GM19023 (cell line): ENCODE results near the gene TBXAS1.

Experiments used
- ATAC-seq: cut with Tn5 transposase; IDR thresholded peaks from one replicate; pipeline ENCODE4 v1.9.1; 2021; ENCODE audit warnings: mild to moderate bottlenecking, moderate library complexity; ENCODE audit not compliant: unreplicated experiment

The TBXAS1 gene

DNA sequence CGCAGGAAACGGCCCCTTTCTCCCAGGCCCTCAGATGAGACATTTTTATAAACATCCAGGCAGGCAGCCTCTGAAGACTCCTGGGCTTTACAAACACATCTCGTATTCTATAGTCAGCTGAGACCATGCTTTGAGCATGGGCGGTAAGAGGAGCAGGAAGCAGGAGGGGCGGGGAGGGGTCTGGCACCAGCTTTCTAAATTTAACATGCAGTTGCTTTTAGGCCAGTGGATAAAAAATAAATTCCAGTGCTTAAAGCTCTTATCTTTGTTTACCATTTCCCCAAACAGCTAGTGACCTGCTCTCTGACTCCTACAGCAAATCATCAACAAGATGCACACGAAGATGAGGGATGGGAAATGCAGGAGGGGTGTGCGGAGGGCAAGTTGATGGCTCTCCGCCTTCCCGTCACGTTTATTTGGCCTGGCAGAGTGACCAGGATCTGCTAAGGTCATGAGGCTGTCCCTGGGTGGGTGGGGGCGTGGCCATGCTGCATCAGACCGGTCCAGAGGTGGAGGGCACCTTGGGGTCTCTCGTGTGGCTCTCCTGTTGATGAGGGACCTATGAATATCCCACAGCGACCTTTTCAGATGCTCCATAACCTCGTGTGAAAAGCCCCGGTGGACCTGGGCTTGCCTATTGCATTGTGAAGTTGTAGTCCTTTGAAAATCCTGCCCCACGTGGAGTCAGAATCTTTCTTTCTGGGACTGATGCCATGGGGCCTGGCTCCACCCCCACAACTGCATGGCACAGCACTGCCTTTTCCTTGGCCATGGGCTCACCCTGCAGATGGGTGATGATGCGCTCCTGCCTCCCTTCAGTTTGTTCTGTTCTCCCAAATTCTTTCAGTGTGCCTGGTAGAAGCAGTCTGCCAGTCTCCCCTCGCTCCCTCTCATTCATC, 166.2 kb downstream of the TBXAS1 start:
- no peak for ATAC-seq

DNA sequence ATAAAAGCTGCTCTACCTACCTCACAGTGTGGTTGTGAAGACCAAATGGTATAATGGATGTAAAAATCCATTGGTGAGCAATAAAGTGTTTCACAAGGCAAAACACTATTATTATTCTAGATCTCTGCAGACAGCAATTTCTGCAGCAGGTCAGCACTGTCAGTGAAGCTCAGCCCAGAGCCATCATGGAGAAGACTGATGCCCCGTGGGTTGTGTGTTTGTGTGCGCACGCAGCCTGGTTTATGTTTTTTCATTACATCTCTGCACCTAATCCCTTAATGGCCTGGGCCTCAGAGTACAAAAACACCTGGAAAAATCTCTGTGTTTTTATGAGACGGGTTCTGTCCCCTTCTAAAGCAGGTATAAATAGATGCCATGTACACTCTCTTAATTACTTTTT, 169.5 kb downstream of the TBXAS1 start:
- ATAC-seq = no peak

DNA sequence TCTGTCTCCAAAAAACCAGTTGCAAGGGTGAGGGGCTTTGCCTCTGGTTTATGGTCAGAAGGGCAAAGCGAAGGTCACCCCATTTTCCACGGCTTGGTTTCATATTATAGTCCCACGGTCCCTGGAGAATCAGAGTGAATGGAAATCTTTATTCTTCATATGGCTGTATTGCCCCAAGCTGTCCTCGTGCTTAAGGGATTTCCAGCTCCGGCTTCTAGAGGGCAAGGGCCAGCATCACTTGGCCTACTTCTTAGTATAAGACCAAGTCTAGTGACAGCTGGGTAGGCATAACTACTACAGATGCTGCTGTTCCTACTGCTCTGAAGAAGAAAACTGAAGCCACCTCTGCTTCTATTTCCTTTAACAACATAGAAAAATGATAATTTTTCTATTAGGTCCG, 170.5 kb downstream of the TBXAS1 start:
- no peak for ATAC-seq

DNA sequence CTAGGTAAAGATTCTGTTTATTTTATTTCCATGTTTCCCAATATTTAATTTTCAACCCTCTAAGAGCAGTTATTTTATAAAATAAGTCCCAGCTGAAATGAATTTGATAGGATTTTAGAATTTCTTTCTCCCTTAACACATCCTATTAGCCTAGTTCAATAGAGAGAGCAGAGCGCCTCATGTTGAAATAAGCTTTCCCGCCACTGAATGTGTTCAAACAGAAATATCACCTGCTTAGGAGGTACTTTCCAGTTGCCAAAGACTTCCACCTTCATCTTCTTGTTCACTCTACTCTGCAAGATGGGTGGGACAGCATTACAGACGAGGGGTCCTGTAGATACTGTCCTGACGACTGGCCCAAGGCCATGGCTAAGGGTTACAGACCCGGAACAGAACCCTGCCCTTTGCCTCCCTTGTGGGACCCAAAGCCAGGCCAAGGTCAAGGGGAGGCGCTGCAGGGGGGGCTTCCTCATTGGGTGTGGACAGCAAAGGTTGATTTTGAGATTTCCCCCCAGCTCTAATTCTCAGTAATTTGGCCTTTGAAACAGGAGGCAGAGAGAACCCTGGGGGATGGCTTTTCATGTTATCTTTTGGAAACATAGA, 171.7 kb downstream of the TBXAS1 start:
- no peak for ATAC-seq

DNA sequence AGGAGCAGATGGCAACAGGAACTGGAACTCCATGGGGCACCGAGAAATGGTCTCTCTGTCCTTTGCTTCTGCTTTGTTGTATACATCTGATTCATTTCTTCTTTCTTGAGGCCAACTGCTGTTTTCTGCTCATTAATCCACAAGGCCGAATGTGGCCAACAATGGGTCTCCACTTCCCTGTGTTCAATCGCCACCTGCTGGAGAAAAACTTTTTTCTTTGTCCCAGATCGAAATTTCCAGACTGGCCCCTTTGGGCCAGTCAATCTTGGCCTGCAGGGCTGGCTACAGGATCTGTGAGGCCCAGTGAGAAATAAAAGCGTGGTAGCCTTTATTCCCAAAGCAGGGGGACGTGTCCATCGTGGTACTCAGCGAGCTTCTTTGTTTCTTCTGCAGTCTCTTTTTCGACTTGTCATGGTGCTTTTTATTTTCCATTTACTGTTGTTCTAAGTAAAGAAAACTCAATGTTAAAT, 174.9 kb downstream of the TBXAS1 start:
- ATAC-seq = no peak

DNA sequence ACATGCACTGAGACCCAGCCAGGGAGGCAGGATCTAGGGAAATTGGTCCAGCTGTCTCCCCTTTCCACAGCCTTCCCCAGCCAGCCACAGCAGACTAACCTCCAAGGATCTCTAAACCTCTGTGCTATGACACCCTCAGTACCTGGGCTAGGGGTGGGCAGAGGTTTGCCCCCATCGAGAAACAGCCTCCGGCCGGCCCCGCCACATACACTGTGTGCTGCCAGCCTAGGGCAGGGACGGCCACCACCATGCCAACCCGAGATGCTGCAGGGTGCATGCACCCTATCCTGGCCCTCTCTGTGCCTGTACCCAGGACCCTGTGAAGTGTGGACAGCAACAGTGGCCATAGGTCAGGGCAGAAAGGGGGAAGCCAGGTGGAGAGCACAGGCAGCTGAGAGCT, 175.6 kb downstream of the TBXAS1 start:
- no peak for ATAC-seq

DNA sequence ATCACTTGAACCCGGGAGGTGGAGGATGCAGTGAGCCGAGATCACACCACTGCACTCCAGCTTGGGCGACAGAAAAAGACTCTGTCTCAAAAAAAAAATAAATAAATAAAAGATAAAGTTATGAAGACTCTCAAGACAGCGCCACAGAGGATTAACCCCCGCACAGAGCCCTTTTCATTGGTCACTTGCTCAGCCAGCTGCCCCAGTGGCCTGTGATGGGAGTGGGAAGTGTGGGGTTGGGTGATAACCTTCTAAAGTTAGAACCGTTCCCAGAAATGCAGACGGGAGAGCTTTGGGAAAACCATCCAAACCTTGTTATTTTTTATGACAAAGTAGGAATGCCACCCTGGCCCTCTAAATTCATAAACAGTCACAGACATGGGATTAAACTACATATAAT, 176.3 kb downstream of the TBXAS1 start:
- no peak for ATAC-seq

DNA sequence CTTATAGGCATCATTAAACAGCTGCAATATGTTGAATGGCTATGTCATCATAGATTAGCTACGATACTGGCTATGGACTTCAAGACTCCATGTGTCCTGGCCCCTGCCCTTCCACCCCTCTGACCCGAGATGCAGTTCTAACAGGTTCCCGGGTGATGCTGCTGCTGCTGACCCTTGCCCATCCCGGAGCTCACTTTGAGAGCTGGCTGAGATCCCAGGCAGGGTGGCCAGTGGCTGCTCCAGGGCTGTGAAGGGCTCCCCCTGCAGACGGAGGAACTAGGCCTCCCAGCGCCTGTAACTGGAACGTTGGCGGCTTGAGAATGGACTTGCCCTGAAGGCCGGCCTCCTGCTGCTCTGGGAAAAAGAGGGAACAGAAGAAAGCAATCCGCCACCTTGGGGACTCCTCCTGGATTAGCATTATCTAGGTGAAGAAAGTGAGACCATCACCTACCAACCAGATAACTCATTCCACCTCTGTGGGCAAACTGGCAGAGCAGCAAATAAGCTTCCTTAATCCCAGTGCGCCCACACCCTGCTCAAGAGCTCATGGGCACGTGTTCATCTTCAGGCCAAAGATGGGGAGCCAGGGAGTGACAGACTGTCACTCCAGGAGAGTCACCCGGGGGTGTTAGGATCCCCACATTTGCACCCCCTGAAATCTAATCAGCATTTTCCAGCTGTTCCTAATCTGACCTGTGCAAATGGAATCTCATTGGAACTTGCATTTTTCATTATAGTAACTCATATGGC, 176.9 kb downstream of the TBXAS1 start:
- no peak for ATAC-seq

DNA sequence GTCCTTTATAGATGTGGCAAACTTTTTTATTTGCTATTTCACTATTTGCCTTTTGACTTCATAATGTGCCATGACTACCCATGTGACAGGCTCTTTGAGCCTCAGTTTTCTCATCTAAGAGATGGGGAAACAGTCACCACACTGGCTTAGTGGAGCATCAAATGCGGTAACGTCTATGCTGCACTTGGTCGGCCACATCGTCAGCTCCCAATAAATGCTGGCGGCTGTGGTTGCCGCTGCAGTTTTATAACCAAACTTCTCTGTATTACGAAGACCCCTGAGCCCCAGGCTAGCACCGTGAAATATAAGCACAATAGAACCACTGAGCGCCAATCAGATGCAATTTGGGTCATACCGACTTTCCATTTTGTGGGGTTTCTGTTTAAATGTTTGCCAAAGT, 177.5 kb downstream of the TBXAS1 start:
- ATAC-seq = no peak

DNA sequence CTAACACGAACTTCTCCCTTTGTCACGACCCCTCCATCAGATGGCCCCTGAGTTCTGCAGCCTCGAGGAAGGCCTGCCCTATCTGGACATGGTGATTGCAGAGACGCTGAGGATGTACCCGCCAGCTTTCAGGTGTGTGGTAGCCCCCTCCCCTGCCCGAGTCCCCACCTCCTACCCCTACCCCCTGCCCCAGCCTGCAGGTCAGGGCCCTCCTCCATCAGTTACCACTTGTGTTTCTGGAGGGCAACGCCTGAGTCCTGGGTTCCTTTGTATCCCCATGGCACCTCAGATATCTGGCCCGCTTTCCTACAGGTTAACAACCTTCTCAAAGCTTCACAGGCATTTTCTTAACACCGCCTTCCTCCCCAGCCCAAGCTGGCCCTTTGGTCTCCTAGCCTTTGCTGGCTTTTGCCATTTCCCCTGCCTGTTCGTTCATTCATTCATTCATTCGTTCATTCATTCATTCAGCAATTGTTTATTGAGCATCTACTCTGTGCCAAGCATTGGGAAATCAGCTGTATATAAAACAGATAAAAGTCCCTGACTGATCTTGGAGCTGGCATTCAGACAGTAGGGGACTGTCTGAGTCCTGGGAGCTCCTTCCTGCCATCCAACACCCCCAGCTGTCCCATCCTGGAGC, 178.1 kb downstream of the TBXAS1 start:
- ATAC-seq = no peak

DNA sequence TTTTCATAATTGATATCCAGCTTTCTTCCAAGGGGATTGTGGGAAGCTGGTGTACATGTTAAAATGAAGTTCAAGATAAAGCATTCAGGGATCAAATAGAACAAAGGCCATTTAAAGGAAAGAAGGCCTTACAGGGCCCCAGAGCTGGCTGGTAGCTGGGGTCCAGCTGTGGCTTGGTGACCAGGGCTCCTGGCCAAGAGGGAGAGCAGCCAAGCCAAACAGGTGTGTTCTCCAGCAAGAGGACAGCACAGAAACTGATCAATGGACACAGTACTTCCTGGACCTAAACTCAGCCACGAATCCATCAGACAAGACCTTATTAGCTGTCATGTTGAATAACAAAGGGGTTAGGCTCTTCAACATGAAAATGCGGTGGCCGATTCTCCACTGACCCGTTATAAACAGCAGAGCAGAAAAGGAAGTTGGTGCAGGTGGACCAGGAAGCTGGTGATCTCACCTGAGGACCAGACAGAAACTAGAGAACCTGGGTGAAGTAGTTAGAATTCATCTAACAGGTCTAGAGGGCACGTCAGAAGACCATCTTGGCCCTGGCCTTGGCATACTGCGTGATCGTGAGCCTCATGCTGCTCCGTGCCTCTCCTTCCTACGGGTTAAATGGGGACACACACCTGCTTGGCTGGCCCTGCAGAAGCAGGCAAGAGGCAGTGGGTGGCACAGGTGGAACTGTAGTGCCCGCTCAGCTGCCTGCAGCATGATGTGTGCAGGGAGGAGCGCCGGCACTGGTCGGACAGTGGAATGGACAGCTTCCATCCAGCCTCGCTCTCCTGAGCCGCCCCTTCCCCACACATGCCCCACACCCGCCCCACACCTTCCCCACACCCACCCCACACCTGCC, 179.9 kb downstream of the TBXAS1 start:
- ATAC-seq = no peak

DNA sequence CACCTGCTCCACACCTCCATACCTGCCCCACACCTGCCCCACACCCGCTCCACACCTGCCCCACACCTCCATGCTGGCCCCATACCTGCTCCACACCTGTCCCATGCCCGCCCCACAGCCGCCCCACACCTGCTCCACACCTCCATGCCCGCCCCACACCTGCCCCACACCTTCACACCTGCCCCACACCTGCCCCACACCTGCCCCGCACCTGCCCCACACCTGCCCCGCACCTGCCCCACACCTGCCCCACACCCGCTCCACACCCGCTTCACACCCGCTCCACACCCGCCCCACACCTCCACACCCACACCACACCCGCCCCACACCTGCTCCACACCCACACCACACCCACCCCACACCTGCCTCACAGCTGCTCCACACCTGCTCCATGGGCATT, 180.7 kb downstream of the TBXAS1 start:
- no peak for ATAC-seq

DNA sequence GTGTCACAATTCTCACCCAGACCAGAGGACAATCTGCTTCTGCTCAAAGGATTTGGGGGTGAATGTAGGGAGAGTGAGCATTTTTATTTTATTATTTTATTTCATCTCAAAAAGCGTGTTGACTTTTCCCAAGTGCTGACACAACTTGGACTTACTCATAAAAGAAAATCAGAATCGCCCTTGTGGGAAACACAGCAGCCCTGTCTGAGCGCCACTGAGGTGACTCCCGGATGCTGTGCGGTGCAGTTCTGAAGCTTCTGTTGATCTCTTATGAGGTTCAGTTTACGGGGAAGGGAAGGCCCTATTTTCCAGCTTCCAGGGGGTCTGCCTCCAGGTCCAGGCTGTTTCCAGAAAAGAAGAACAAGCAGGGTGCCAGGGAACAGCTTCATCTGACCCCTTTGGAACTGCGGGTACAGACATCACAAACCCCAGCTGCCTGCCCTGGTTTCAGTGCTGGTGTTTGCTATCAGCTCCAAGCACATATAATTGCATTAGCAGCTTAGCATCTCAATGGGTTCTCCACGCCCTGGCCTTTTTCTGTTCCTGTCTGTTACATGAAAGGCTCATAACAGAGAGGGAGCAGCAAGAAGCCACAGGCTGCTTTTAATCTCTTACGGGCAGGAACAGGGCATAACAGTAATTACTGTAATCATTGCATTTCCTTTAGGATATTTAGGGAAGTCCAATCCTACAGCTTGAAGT, 181.3 kb downstream of the TBXAS1 start:
- ATAC-seq = no peak

DNA sequence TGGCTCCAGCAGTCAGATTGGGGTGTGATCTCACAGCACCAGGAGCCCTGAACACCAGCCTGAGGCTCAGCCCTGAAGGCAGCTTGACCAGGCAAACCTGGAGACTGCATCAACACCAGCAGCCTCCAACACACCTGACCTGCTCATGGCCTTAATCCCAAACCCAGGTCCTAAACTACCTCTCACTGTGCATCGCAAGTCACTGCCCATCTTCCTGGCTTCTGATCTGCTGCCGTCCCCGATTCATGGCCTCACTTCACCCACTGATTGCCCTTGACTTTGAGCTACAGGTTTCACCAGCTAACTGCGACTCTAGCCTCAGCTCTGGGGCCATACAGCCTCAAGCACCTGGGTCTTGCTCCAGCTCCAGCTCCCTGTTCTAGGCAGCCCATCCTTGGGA, 184.6 kb downstream of the TBXAS1 start:
- no peak for ATAC-seq

DNA sequence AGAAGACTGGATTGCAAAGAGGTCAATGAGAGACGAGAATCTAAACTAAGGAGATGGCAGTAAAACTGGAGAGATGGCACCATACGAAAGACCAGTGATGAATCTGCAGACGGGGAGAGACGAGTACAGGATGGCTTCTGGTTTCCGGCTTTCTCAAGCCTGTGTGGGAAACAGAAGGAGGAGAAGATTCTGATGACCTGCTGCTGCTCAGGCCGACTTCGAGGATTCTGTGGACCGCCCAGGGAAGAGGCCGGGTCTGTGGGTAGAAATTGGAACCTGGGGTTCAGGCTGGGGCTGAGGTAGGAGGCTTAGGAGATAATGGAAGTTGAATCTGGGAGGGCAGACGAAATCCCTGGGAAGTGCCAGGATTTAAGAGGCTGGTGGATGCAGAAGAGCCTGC, 185.1 kb downstream of the TBXAS1 start:
- no peak for ATAC-seq

DNA sequence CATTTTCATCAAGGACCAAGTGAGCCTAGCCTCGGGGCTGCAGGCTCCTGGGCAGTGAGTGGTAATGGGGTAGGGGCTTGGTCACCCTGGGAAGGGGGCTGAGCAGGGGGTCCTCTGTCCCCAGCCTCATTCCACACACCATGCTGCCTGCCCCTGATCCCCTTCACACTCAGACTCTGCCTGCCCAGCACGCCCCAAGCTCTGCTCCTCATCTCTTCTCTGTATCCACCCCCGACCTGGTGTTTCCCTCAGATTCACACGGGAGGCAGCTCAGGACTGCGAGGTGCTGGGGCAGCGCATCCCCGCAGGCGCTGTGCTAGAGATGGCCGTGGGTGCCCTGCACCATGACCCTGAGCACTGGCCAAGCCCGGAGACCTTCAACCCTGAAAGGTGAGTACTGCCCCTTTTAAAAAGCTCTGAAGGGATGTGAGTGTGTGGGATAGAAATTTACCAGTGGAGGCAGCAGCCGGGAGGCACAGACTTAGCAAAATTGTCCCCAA, 186.5 kb downstream of the TBXAS1 start:
- ATAC-seq = no peak

DNA sequence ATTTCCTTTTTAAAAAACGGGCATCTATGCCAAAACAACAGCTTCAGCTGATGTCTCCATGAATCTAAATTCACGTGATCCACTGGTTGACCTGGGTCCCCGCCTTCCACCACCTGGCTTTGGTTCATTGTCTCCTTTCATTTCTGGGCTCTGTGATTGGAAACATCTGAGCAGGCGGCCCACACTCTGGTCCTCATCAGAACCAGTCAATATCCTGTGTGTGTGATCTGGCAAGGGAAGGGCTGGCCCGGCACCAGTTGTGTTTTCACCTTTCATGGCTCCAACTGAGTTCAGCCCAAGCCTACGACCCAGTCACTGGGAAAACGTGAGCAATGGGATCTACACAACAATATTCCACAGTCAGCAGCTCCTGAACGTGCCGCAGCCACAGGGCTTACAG, 187.5 kb downstream of the TBXAS1 start:
- no peak for ATAC-seq

DNA sequence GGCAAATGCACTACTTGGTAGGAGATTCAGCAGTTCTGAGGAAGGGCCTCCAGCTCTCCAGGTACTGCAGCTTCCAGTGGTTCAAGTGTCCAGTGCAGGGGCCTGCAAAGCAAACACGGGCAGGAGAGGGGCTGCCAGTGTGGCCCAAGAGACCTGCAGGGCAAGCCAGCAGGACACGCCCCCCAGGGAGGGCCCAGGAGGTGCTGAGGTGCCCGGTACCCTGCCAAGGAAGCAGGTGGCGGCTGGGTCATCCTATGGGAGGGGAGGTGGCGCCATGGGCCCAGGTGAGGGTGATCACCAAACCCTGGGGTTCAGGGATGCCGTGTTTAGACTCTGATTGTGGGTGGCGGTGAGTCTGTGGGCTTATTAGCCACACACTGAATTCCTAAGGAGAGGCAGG, 188.0 kb downstream of the TBXAS1 start:
- ATAC-seq = no peak

DNA sequence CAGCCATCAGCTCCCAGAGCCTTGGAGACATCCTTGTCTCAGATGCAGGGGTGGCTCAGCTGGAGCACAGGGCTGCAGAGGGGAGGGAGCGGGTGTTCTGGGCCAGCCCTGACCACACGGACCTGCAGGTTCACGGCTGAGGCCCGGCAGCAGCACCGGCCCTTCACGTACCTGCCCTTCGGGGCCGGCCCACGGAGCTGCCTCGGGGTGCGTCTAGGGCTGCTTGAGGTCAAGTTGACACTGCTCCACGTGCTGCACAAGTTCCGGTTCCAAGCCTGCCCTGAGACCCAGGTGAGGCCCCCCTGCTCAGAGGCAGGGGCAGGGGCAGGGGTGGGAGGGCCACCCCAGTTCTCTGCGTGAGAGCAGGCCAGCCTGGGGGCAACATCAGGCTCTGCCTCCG, 188.5 kb downstream of the TBXAS1 start:
- no peak for ATAC-seq
